WTC11 (cell line): ENCODE measurements around the gene MAP7.

Source experiments
- ATF3 ChIP-seq: sonication (generic); formaldehyde crosslinking; conservative IDR thresholded peaks from 2 replicates; pipeline ENCODE4 v1.8.1; 2022; ENCODE audit warnings: mild to moderate bottlenecking, missing genetic modification reagents
- CTCF ChIP-seq: fragments of 200-600 bp; IDR thresholded peaks from 2 replicates; pipeline ENCODE4 v1.8.0; 2022; ENCODE audit warnings: antibody characterized with exemption
- ETV6 ChIP-seq: sonication (generic); formaldehyde crosslinking; IDR thresholded peaks from 2 replicates; pipeline ENCODE4 v1.8.1; 2022; ENCODE audit warnings: mild to moderate bottlenecking, missing genetic modification reagents
- JUN ChIP-seq: sonication (generic); formaldehyde crosslinking; IDR thresholded peaks from 2 replicates; pipeline ENCODE4 v1.8.0; 2023; ENCODE audit warnings: mild to moderate bottlenecking, missing genetic modification reagents
- MAX ChIP-seq: sonication (generic); formaldehyde crosslinking; IDR thresholded peaks from 2 replicates; pipeline ENCODE4 v1.8.0; 2022; ENCODE audit warnings: mild to moderate bottlenecking, missing genetic modification reagents
- MYBL2 ChIP-seq: sonication (generic); formaldehyde crosslinking; IDR thresholded peaks from 2 replicates; pipeline ENCODE4 v1.8.1; 2023; ENCODE audit warnings: mild to moderate bottlenecking, moderate library complexity, missing genetic modification reagents
- RELA ChIP-seq: sonication (generic); formaldehyde crosslinking; IDR thresholded peaks from 2 replicates; pipeline ENCODE4 v1.8.1; 2022; ENCODE audit warnings: missing genetic modification reagents, mild to moderate bottlenecking, borderline replicate concordance
- ZBTB43 ChIP-seq: sonication (generic); formaldehyde crosslinking; IDR thresholded peaks from 2 replicates; pipeline ENCODE4 v1.8.1; 2023; ENCODE audit warnings: mild to moderate bottlenecking, missing genetic modification reagents

- no peak for TF ChIP-seq RELA (CRISPR knock-in tag)
- TF ChIP-seq CTCF: no peak
- no peak for TF ChIP-seq ETV6 (CRISPR knock-in tag)
- no peak for TF ChIP-seq ZBTB43 (CRISPR knock-in tag)
- TF ChIP-seq ATF3 (CRISPR knock-in tag): no peak
- no peak for TF ChIP-seq MYBL2 (CRISPR knock-in tag)
- no peak for TF ChIP-seq MAX (CRISPR knock-in tag)
- TF ChIP-seq JUN: no peak
These were observed 224.1 kb downstream of the MAP7 start for GRCh38 chr6:136326038-136326553.
